ENCODE data around the gene KCNS3.

GRCh38 chr2:17930773-17931172, 52.3 kb downstream of the KCNS3 start:
- TF ChIP-seq CTCF (IDR thresholded peaks at IDR 0.05) (no peak), FOSL2 (IDR thresholded peaks at IDR 0.05; ENCODE audit: borderline replicate concordance, low read depth) (no peak), POLR2AphosphoS5 (IDR thresholded peaks at IDR 0.05; ENCODE audit: low read depth, low read length) (no peak), ELF1 (IDR thresholded peaks at IDR 0.05) (no peak), RFX5 (IDR thresholded peaks at IDR 0.05; ENCODE audit: low read length) (no peak), NRF1 (IDR thresholded peaks at IDR 0.05; ENCODE audit: low read depth, low read length) (no peak), FOXJ3 (CRISPR knock-in tag; IDR thresholded peaks at IDR 0.05) (no peak), JUND (IDR thresholded peaks at IDR 0.05) (no peak), GATA2 (CRISPR knock-in tag; IDR thresholded peaks at IDR 0.05) (no peak), NFIC (IDR thresholded peaks at IDR 0.05; ENCODE audit: borderline replicate concordance) (no peak)
